ENCODE measurements around the gene DGKI.

The DGKI gene

GRCh38 chr7:137546671-137547070, 300.1 kb downstream of the DGKI start:
- no peaks in the 10 kb centered on the region for H3K27me3 ChIP-seq (ENCODE audit: control insufficient read depth in 5 of 5, insufficient read depth in 4 of 5, low read length in 5 of 5)
- no peak overlapping the region for H3K27ac ChIP-seq (ENCODE audit: low read depth, low read length)
- H3K4me3 ChIP-seq (ENCODE audit: low read depth in 1 of 5, low read length in 5 of 5), result no peak overlapping the region
- no peaks in the 10 kb centered on the region for H3K4me1 ChIP-seq (ENCODE audit: control insufficient read depth in 5 of 5, insufficient read depth in 5 of 5, low read length in 5 of 5)
- H3K36me3 ChIP-seq (ENCODE audit: control insufficient read depth in 5 of 5, insufficient read depth in 5 of 5, low read length in 5 of 5), result no peaks in the 10 kb centered on the region
- H3K9me3 ChIP-seq (ENCODE audit: control insufficient read depth in 5 of 5, low read length in 5 of 5), result no peaks in the 10 kb centered on the region
- no peak overlapping the region for H3K9ac ChIP-seq (ENCODE audit: low read length in 5 of 5)

- Histone ChIP-seq H3K4me1 (ENCODE audit: control insufficient read depth in 5 of 5, insufficient read depth in 5 of 5, low read length in 5 of 5) (no peaks in the 10 kb centered on the region), H3K36me3 (ENCODE audit: control insufficient read depth in 5 of 5, insufficient read depth in 5 of 5, low read length in 5 of 5) (no peaks in the 10 kb centered on the region), H3K27ac (ENCODE audit: low read depth, low read length) (no peak overlapping the region), H3K4me3 (ENCODE audit: low read depth in 1 of 5, low read length in 5 of 5) (no peak overlapping the region), H3K27me3 (ENCODE audit: control insufficient read depth in 5 of 5, insufficient read depth in 4 of 5, low read length in 5 of 5) (no peaks in the 10 kb centered on the region), H3K9me3 (ENCODE audit: control insufficient read depth in 5 of 5, low read length in 5 of 5) (no peaks in the 10 kb centered on the region), H3K9ac (ENCODE audit: low read length in 5 of 5) (no peak overlapping the region)
Measured at GRCh38 chr7:137546009-137546408, 300.8 kb downstream of the DGKI start.

DNA sequence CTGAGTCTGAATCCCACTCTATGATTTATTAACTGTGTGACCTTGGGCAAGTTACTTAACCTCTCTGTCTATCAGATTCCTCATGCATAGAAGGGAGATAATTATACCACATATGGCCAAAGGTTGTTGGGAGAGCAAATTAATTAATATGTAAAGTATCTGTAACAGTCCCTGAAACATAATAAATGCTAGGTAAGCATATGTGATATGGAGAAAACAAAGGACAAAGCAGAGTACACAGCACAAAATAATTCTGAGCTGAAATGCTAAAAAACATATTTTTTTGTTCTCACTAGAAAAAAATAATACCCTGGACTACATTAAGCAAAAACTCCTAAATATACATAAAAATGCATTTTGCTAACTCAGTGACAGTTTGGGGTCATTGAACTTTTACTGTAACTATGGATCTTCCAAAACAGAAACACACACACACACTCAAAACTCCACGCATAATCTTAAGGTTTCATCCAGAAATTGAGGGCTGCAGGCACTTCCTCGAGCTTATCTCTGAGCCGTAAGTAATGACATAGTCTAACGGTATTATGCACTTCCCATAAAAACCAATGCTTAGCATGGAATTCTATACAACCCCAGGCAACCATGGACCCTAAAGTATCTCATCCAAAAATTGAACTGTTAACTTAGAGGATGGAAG, 301.6 kb downstream of the DGKI start:
- Histone ChIP-seq H3K4me1 (ENCODE audit: control insufficient read depth in 5 of 5, insufficient read depth in 5 of 5, low read length in 5 of 5) (no peaks in the 10 kb centered on the region), H3K4me3 (ENCODE audit: low read depth in 1 of 5, low read length in 5 of 5) (no peak overlapping the region), H3K9me3 (ENCODE audit: control insufficient read depth in 5 of 5, low read length in 5 of 5) (no peaks in the 10 kb centered on the region), H3K27ac (ENCODE audit: low read depth, low read length) (no peak overlapping the region), H3K27me3 (ENCODE audit: control insufficient read depth in 5 of 5, insufficient read depth in 4 of 5, low read length in 5 of 5) (no peaks in the 10 kb centered on the region), H3K36me3 (ENCODE audit: control insufficient read depth in 5 of 5, insufficient read depth in 5 of 5, low read length in 5 of 5) (no peaks in the 10 kb centered on the region), H3K9ac (ENCODE audit: low read length in 5 of 5) (no peak overlapping the region)

- no peak overlapping the region for H3K27ac ChIP-seq (ENCODE audit: low read depth, low read length)
- no peaks in the 10 kb centered on the region for H3K27me3 ChIP-seq (ENCODE audit: control insufficient read depth in 5 of 5, insufficient read depth in 4 of 5, low read length in 5 of 5)
- H3K9me3 ChIP-seq (ENCODE audit: control insufficient read depth in 5 of 5, low read length in 5 of 5), result no peaks in the 10 kb centered on the region
- no peak overlapping the region for H3K4me3 ChIP-seq (ENCODE audit: low read depth in 1 of 5, low read length in 5 of 5)
- H3K36me3 ChIP-seq (ENCODE audit: control insufficient read depth in 5 of 5, insufficient read depth in 5 of 5, low read length in 5 of 5), result no peaks in the 10 kb centered on the region
- H3K4me1 ChIP-seq (ENCODE audit: control insufficient read depth in 5 of 5, insufficient read depth in 5 of 5, low read length in 5 of 5), result no peaks in the 10 kb centered on the region
- H3K9ac ChIP-seq (ENCODE audit: low read length in 5 of 5), result no peak overlapping the region
Measured at GRCh38 chr7:137544453-137545058, 302.2 kb downstream of the DGKI start.

DNA sequence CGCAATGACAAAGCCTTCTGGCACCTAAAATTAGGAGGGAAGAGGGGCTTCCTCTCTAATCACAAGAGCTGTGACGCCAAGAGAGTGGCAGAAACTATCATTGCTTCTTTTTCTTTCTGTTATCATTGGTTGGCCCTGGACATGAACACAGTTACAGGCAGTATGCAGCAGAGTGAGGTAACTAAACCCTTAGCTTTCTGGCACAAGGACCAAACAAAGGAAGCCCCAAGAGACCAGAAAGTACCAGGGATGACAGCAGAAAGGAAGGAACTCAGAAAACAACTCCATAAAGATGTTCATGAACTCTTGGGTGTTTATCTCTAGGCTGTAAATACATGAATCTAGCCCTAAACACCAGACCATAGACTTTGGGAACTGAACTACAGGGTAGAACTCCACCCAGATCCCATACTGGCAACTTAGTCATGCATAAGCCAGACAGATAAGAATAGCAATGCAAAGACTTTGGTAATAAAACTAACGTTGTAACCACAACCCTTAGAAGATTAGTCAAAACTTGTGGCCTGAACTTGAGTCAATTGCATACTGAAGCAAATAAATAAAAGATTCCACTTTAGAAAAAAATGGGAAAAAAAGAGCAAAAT, 307.6 kb downstream of the DGKI start:
- H3K27ac ChIP-seq (ENCODE audit: low read depth, low read length), result no peak overlapping the region
- no peaks in the 10 kb centered on the region for H3K36me3 ChIP-seq (ENCODE audit: control insufficient read depth in 5 of 5, insufficient read depth in 5 of 5, low read length in 5 of 5)
- no peak overlapping the region for H3K9ac ChIP-seq (ENCODE audit: low read length in 5 of 5)
- H3K9me3 ChIP-seq (ENCODE audit: control insufficient read depth in 5 of 5, low read length in 5 of 5), result no peaks in the 10 kb centered on the region
- peaks cover 0 to 3% (median 0%) of the 10 kb centered on the region in 5 donors for H3K4me1 ChIP-seq (ENCODE audit: control insufficient read depth in 5 of 5, insufficient read depth in 5 of 5, low read length in 5 of 5)
- no peaks in the 10 kb centered on the region for H3K27me3 ChIP-seq (ENCODE audit: control insufficient read depth in 5 of 5, insufficient read depth in 4 of 5, low read length in 5 of 5)
- no peak overlapping the region for H3K4me3 ChIP-seq (ENCODE audit: low read depth in 1 of 5, low read length in 5 of 5)

DNA sequence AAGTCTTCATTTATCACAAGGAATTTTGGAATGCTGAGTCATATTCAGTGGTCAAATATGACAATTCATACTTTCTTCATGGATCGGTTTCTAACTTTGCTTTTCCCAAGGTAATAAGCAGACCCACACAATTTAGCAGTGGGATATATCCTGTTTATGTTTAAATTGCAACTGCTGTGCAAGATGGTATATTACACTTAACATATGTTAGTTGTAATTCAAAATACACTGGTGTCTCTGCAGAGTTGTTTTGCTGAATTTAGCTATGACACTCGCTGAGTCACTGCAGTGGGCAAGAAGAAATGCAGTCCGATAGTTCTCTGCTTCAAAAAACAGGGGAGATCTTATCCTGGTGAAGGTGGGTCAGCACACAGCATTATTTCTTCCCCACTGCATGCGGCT, 308.4 kb downstream of the DGKI start:
- Histone ChIP-seq H3K9me3 (ENCODE audit: control insufficient read depth in 5 of 5, low read length in 5 of 5) (no peaks in the 10 kb centered on the region), H3K36me3 (ENCODE audit: control insufficient read depth in 5 of 5, insufficient read depth in 5 of 5, low read length in 5 of 5) (no peaks in the 10 kb centered on the region), H3K4me1 (ENCODE audit: control insufficient read depth in 5 of 5, insufficient read depth in 5 of 5, low read length in 5 of 5) (peaks cover 0 to 3% (median 0%) of the 10 kb centered on the region in 5 donors), H3K27ac (ENCODE audit: low read depth, low read length) (no peak overlapping the region), H3K27me3 (ENCODE audit: control insufficient read depth in 5 of 5, insufficient read depth in 4 of 5, low read length in 5 of 5) (no peaks in the 10 kb centered on the region), H3K9ac (ENCODE audit: low read length in 5 of 5) (no peak overlapping the region), H3K4me3 (ENCODE audit: low read depth in 1 of 5, low read length in 5 of 5) (no peak overlapping the region)

DNA sequence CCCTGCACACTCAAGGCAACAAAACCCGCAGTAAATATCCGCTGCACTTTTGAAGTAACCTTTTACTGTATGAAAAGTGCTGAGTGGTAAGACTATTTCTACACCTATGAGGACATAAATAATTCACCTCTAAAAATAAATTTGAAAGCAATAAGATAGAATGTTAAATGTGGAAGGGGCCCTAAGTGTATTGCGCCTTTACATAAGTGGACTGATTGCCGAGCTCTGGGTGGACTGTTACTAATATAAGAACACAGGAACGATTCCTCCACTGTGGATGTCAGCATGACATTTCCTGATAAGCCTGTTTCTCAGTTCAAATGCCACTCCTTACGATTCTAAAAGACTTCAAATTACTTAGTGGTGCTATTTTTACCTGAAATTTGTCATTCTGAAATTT, 311.2 kb downstream of the DGKI start:
- Histone ChIP-seq H3K9me3 (ENCODE audit: control insufficient read depth in 5 of 5, low read length in 5 of 5) (no peaks in the 10 kb centered on the region), H3K4me1 (ENCODE audit: control insufficient read depth in 5 of 5, insufficient read depth in 5 of 5, low read length in 5 of 5) (peaks cover 0 to 3% (median 0%) of the 10 kb centered on the region in 5 donors), H3K27me3 (ENCODE audit: control insufficient read depth in 5 of 5, insufficient read depth in 4 of 5, low read length in 5 of 5) (no peaks in the 10 kb centered on the region), H3K27ac (ENCODE audit: low read depth, low read length) (no peak overlapping the region), H3K4me3 (ENCODE audit: low read depth in 1 of 5, low read length in 5 of 5) (no peak overlapping the region), H3K9ac (ENCODE audit: low read length in 5 of 5) (no peak overlapping the region), H3K36me3 (ENCODE audit: control insufficient read depth in 5 of 5, insufficient read depth in 5 of 5, low read length in 5 of 5) (no peaks in the 10 kb centered on the region)

GRCh38 chr7:137531671-137532070, 315.1 kb downstream of the DGKI start:
- H3K27ac ChIP-seq (ENCODE audit: low read depth, low read length), result no peak overlapping the region
- H3K9ac ChIP-seq (ENCODE audit: low read length in 5 of 5), result no peak overlapping the region
- H3K9me3 ChIP-seq (ENCODE audit: control insufficient read depth in 5 of 5, low read length in 5 of 5), result no peaks in the 10 kb centered on the region
- no peak overlapping the region for H3K4me3 ChIP-seq (ENCODE audit: low read depth in 1 of 5, low read length in 5 of 5)
- no peaks in the 10 kb centered on the region for H3K36me3 ChIP-seq (ENCODE audit: control insufficient read depth in 5 of 5, insufficient read depth in 5 of 5, low read length in 5 of 5)
- no peaks in the 10 kb centered on the region for H3K27me3 ChIP-seq (ENCODE audit: control insufficient read depth in 5 of 5, insufficient read depth in 4 of 5, low read length in 5 of 5)
- no peaks in the 10 kb centered on the region for H3K4me1 ChIP-seq (ENCODE audit: control insufficient read depth in 5 of 5, insufficient read depth in 5 of 5, low read length in 5 of 5)

- H3K27ac ChIP-seq (ENCODE audit: low read depth, low read length), result no peak overlapping the region
- no peaks in the 10 kb centered on the region for H3K27me3 ChIP-seq (ENCODE audit: control insufficient read depth in 5 of 5, insufficient read depth in 4 of 5, low read length in 5 of 5)
- no peak overlapping the region for H3K9ac ChIP-seq (ENCODE audit: low read length in 5 of 5)
- peaks cover 0 to 4% (median 0%) of the 10 kb centered on the region in 5 donors for H3K36me3 ChIP-seq (ENCODE audit: control insufficient read depth in 5 of 5, insufficient read depth in 5 of 5, low read length in 5 of 5)
- H3K9me3 ChIP-seq (ENCODE audit: control insufficient read depth in 5 of 5, low read length in 5 of 5), result no peaks in the 10 kb centered on the region
- no peaks in the 10 kb centered on the region for H3K4me1 ChIP-seq (ENCODE audit: control insufficient read depth in 5 of 5, insufficient read depth in 5 of 5, low read length in 5 of 5)
- no peak overlapping the region for H3K4me3 ChIP-seq (ENCODE audit: low read depth in 1 of 5, low read length in 5 of 5)
Measured at GRCh38 chr7:137527634-137528033, 319.1 kb downstream of the DGKI start.

GRCh38 chr7:137523171-137523570, 323.6 kb downstream of the DGKI start:
- no peak overlapping the region for H3K9ac ChIP-seq (ENCODE audit: low read length in 5 of 5)
- H3K27me3 ChIP-seq (ENCODE audit: control insufficient read depth in 5 of 5, insufficient read depth in 4 of 5, low read length in 5 of 5), result no peaks in the 10 kb centered on the region
- H3K27ac ChIP-seq (ENCODE audit: low read depth, low read length), result no peak overlapping the region
- H3K4me3 ChIP-seq (ENCODE audit: low read depth in 1 of 5, low read length in 5 of 5), result no peak overlapping the region
- H3K36me3 ChIP-seq (ENCODE audit: control insufficient read depth in 5 of 5, insufficient read depth in 5 of 5, low read length in 5 of 5), result peaks cover 0 to 17% (median 0%) of the 10 kb centered on the region in 5 donors
- no peaks in the 10 kb centered on the region for H3K9me3 ChIP-seq (ENCODE audit: control insufficient read depth in 5 of 5, low read length in 5 of 5)
- H3K4me1 ChIP-seq (ENCODE audit: control insufficient read depth in 5 of 5, insufficient read depth in 5 of 5, low read length in 5 of 5), result no peaks in the 10 kb centered on the region

Data from subcutaneous abdominal adipose tissue (tissue), 5 donors.